GM12891 (cell line): ENCODE data around the gene RBSN.

Source experiments
- POLR2A ChIP-seq: IDR thresholded peaks from 2 replicates; pipeline ENCODE4 v1.6.1; 2011; ENCODE audit warnings: low read depth, low read length, control low read depth
- POLR2AphosphoS5 ChIP-seq: IDR thresholded peaks from 2 replicates; pipeline ENCODE4 v1.6.1; 2011; ENCODE audit warnings: low read depth, low read length, control low read depth
- POU2F2 ChIP-seq: IDR thresholded peaks from 2 replicates; pipeline ENCODE4 v1.6.1; 2011; ENCODE audit warnings: low read depth, mild to moderate bottlenecking, control low read depth, low read length, moderate library complexity
- TAF1 ChIP-seq: IDR thresholded peaks from 2 replicates; pipeline ENCODE4 v1.6.1; 2011; ENCODE audit warnings: low read depth, low read length, control low read depth

DNA sequence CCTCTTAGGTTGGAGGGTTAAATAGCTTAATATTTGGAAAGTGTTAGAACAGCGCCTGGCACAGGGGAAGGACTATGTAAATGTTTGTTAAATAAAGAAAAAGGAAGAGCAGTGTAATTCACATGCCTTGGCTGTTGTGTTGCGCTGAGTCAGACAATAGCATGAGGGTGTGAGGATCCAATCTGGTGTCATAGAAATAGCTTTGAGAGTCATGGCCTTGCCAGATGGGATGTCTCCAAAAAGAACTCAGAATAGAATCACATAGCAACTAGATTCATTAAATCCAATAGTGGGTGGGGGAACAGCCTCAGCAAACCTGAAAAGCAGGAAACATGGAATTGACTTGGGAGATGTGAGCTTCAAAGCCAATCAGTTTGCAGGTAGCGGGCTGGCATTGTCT lies 3.9 kb upstream of the RBSN start:
- TF ChIP-seq POU2F2 (no peak), POLR2A (no peak), POLR2AphosphoS5 (no peak), TAF1 (no peak)
